K562 (cell line): ENCODE data around the gene TRIO. TPM values are rescaled to one million over a fixed set of nuclear protein-coding genes. Genes with fewer than 3 reads are reported as not detected.

Experiments
- KLF6 ChIP-seq: fragments of 250-450 bp; sonication (Bioruptor Pico); IDR thresholded peaks from 2 replicates; pipeline ENCODE4 v1.4.0; 2020; ENCODE audit warnings: mild to moderate bottlenecking, moderate library complexity, borderline replicate concordance
- MEF2A ChIP-seq: IDR thresholded peaks from 2 replicates; pipeline ENCODE4 v1.6.1; 2011; ENCODE audit warnings: low read depth, mild to moderate bottlenecking, low read length, moderate library complexity; ENCODE audit not compliant: control insufficient read depth
- NCOA4 ChIP-seq: fragments of 450-650 bp; IDR thresholded peaks from 2 replicates; pipeline ENCODE4 v1.6.1; 2018; ENCODE audit warnings: mild to moderate bottlenecking; ENCODE audit not compliant: partially characterized antibody
- RBM39 ChIP-seq: fragments of 200-400 bp; formaldehyde crosslinking; optimal IDR thresholded peaks from 2 replicates; pipeline ENCODE3; 2018; ENCODE audit warnings: low read depth, low read length
- SMARCC2 ChIP-seq: fragments of 450-650 bp; IDR thresholded peaks from 2 replicates; pipeline ENCODE4 v1.6.1; 2017; ENCODE audit warnings: antibody characterized with exemption, moderate library complexity, mild to moderate bottlenecking, low read depth
- SRSF9 ChIP-seq: fragments of 200-400 bp; formaldehyde crosslinking; IDR thresholded peaks from 2 replicates; pipeline ENCODE4 v1.6.1; 2017; ENCODE audit warnings: low read depth, low read length, borderline replicate concordance
- TCFL5 ChIP-seq: fragments of 250-450 bp; sonication (Bioruptor Pico); conservative IDR thresholded peaks from 2 replicates; pipeline ENCODE4 v1.6.1; 2021; ENCODE audit warnings: mild to moderate bottlenecking, moderate library complexity, matching md5 sums
- TEAD1 ChIP-seq, 2 experiments: fragments of 450-650 bp in 1 of 2; sonication (generic) in 1 of 2; formaldehyde crosslinking; IDR thresholded peaks; 2 replicates each; pipeline versions ENCODE4 v1.4.0 to v1.8.0; 2020 to 2022; ENCODE audit warnings: mild to moderate bottlenecking in 2 of 2, missing genetic modification reagents in 1 of 2
- polyA plus RNA-seq, 8 experiments: library from polyadenylated mRNA; depleted of rRNA in 4 of 8; stranded (reverse) in 5 of 8; unstranded in 3 of 8; fragments of >200 nt; fragmentation: Nextera tagmentation in 2 of 8; fragmentation: Illumina TruSeq in 1 of 8; extraction: Ambion mirVana in 2 of 8; extraction: Trizol in 1 of 8; gene quantifications; 2 replicates each; pipeline versions ENCODE4 v1.2.1 to v1.2.3, GENCODE V29; 2011 to 2014; ENCODE audit warnings: inconsistent platforms in 1 of 8, missing spikeins in 1 of 8
- total RNA-seq, 7 experiments: library from RNA; depleted of rRNA in 6 of 7; stranded (reverse); fragments of >200 nt in 6 of 7; fragmentation: Illumina TruSeq in 2 of 7; extraction: Trizol in 2 of 7; gene quantifications; 2 replicates each; pipeline versions ENCODE4 v1.2.1 to v1.2.3, GENCODE V29; 2011 to 2021; ENCODE audit warnings: low replicate concordance in 1 of 7
- TF ChIP-seq, protein P1 (sequence below): fragments of 200-600 bp; sonication (generic); IDR thresholded peaks from one replicate; pipeline ENCODE4 v1.6.1; 2012; ENCODE audit warnings: mild to moderate bottlenecking, low read depth, low read length, inconsistent platforms
- TF ChIP-seq, protein P2 (sequence below): fragments of 250-450 bp; sonication (Bioruptor Pico); IDR thresholded peaks from 2 replicates; pipeline ENCODE4 v1.9.0; 2021; ENCODE audit warnings: mild to moderate bottlenecking, inconsistent platforms

TRIO gene
- total and polyA plus RNA-seq, 9 of the 15 experiments (the other 6 are each of a cell fraction or from before 2014, with no cell fraction given) = 0.24 to 5.0 (median 1.1) TPM

DNA sequence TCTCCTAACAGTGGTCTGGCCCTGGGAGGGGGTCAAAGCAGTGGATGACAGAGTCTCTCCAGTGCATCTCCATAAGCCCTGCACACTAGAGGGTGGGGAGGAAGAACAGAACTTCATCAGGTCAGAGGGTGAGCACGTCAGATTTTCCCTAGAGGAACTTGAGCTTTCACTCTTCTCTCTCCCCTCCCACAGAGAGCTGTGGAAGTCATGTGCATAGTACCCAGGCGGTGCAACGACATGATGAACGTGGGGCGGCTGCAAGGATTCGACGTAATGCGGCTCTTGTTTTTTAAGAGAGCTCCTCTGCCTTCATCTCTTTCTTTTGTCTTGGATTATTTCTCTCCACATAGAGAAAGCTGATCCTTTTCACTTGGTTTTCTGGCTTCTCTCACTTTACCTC lies 338.2 kb downstream of the TRIO start (continued):
- TF ChIP-seq, protein P1, sequence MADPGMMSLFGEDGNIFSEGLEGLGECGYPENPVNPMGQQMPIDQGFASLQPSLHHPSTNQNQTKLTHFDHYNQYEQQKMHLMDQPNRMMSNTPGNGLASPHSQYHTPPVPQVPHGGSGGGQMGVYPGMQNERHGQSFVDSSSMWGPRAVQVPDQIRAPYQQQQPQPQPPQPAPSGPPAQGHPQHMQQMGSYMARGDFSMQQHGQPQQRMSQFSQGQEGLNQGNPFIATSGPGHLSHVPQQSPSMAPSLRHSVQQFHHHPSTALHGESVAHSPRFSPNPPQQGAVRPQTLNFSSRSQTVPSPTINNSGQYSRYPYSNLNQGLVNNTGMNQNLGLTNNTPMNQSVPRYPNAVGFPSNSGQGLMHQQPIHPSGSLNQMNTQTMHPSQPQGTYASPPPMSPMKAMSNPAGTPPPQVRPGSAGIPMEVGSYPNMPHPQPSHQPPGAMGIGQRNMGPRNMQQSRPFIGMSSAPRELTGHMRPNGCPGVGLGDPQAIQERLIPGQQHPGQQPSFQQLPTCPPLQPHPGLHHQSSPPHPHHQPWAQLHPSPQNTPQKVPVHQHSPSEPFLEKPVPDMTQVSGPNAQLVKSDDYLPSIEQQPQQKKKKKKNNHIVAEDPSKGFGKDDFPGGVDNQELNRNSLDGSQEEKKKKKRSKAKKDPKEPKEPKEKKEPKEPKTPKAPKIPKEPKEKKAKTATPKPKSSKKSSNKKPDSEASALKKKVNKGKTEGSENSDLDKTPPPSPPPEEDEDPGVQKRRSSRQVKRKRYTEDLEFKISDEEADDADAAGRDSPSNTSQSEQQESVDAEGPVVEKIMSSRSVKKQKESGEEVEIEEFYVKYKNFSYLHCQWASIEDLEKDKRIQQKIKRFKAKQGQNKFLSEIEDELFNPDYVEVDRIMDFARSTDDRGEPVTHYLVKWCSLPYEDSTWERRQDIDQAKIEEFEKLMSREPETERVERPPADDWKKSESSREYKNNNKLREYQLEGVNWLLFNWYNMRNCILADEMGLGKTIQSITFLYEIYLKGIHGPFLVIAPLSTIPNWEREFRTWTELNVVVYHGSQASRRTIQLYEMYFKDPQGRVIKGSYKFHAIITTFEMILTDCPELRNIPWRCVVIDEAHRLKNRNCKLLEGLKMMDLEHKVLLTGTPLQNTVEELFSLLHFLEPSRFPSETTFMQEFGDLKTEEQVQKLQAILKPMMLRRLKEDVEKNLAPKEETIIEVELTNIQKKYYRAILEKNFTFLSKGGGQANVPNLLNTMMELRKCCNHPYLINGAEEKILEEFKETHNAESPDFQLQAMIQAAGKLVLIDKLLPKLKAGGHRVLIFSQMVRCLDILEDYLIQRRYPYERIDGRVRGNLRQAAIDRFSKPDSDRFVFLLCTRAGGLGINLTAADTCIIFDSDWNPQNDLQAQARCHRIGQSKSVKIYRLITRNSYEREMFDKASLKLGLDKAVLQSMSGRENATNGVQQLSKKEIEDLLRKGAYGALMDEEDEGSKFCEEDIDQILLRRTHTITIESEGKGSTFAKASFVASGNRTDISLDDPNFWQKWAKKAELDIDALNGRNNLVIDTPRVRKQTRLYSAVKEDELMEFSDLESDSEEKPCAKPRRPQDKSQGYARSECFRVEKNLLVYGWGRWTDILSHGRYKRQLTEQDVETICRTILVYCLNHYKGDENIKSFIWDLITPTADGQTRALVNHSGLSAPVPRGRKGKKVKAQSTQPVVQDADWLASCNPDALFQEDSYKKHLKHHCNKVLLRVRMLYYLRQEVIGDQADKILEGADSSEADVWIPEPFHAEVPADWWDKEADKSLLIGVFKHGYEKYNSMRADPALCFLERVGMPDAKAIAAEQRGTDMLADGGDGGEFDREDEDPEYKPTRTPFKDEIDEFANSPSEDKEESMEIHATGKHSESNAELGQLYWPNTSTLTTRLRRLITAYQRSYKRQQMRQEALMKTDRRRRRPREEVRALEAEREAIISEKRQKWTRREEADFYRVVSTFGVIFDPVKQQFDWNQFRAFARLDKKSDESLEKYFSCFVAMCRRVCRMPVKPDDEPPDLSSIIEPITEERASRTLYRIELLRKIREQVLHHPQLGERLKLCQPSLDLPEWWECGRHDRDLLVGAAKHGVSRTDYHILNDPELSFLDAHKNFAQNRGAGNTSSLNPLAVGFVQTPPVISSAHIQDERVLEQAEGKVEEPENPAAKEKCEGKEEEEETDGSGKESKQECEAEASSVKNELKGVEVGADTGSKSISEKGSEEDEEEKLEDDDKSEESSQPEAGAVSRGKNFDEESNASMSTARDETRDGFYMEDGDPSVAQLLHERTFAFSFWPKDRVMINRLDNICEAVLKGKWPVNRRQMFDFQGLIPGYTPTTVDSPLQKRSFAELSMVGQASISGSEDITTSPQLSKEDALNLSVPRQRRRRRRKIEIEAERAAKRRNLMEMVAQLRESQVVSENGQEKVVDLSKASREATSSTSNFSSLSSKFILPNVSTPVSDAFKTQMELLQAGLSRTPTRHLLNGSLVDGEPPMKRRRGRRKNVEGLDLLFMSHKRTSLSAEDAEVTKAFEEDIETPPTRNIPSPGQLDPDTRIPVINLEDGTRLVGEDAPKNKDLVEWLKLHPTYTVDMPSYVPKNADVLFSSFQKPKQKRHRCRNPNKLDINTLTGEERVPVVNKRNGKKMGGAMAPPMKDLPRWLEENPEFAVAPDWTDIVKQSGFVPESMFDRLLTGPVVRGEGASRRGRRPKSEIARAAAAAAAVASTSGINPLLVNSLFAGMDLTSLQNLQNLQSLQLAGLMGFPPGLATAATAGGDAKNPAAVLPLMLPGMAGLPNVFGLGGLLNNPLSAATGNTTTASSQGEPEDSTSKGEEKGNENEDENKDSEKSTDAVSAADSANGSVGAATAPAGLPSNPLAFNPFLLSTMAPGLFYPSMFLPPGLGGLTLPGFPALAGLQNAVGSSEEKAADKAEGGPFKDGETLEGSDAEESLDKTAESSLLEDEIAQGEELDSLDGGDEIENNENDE = no peak
- no peak for TF ChIP-seq NCOA4
- TF ChIP-seq, protein P2, sequence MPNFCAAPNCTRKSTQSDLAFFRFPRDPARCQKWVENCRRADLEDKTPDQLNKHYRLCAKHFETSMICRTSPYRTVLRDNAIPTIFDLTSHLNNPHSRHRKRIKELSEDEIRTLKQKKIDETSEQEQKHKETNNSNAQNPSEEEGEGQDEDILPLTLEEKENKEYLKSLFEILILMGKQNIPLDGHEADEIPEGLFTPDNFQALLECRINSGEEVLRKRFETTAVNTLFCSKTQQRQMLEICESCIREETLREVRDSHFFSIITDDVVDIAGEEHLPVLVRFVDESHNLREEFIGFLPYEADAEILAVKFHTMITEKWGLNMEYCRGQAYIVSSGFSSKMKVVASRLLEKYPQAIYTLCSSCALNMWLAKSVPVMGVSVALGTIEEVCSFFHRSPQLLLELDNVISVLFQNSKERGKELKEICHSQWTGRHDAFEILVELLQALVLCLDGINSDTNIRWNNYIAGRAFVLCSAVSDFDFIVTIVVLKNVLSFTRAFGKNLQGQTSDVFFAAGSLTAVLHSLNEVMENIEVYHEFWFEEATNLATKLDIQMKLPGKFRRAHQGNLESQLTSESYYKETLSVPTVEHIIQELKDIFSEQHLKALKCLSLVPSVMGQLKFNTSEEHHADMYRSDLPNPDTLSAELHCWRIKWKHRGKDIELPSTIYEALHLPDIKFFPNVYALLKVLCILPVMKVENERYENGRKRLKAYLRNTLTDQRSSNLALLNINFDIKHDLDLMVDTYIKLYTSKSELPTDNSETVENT (CRISPR knock-in tag) = no peak
- no peak for TF ChIP-seq MEF2A
- TF ChIP-seq SRSF9 = no peak
- TF ChIP-seq TEAD1 (CRISPR knock-in tag; IDR thresholded peaks at IDR 0.05) = no peak
- TF ChIP-seq RBM39 = no peak
- no peak for TF ChIP-seq TCFL5
- no peak for TF ChIP-seq SMARCC2
- no peak for TF ChIP-seq KLF6 (CRISPR knock-in tag)
